22Rv1 (cell line): Measurements from ENCODE around the gene GREB1L.

ENCODE experiments used
- CTCF ChIP-seq: fragments of 450-650 bp; IDR thresholded peaks from 2 replicates; pipeline ENCODE4 v1.5.1; 2017; ENCODE audit warnings: mild to moderate bottlenecking
- ZFX ChIP-seq: fragments of 450-650 bp; IDR thresholded peaks from 2 replicates; pipeline ENCODE4 v1.6.1; 2017; ENCODE audit warnings: antibody characterized with exemption, borderline replicate concordance

DNA sequence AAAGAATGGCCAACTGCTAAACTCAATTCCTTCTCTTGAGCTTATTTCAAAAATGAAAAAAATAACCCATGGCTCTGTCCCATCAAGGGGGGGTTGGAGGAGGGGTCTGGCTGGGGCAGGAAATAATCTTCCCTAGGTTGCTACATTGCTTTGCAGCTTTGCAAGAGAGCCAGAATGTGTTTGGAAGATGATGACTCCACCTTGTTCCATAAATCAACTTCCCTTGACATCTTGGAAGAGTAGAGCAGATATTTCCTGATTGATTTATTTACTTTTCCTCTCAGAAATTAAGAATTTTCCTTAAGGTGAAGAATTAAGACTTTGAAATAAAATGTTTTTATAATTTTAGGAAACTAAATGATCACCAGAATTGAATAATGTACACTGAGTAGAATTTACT is 317.2 kb downstream of the GREB1L start:
- TF ChIP-seq CTCF (no peak), ZFX (no peak)
